ENCODE measurements around the gene CAMK2A. TPM values are rescaled to one million over a fixed set of nuclear protein-coding genes. Genes with fewer than 3 reads are reported as not detected.

Gene CAMK2A
- total and polyA plus RNA-seq, 10 donors = 0.03 to 1.1 (median 0.66) TPM; not detected in 2

DNA sequence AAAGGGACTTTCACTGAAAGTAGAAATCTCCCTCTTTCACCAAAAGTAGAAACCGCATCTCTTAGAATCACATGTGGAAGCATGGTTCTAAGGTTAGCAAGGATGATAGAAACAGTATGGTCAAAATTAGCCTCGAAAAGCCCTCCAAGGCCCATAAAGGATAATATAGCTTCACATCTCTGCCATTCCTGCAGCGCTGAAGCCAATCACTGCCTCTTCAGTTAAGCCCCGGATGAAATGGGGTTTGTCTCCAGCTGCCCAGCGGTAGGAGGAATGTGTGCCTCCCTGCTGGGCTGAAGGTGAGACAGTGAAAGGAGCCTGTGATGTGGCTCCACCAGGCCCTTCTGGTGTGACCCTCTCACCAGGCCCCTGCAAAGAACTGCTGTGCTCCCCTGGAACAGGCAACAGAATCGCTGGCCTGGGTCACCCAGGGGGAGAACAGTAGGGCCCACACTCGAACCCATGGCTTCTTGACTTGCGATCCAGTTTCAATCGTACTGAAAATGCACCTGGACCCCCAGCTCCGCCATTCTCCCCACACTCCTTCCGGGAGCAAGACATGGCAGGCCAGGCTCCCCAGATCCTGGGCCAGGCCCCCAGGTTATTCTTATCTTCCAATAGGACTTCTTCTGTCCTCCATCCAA lies 47.2 kb downstream of the CAMK2A start:
- H3K4me3 ChIP-seq = no peak overlapping the region
- DNase-seq = no peak
- H3K27ac ChIP-seq = no peak overlapping the region
- intact Hi-C loops (cut with DNase I; ENCODE audit: low total_unique reads) = no loop called here
- H3K36me3 ChIP-seq = no peaks in the 10 kb centered on the region
- no peaks in the 10 kb centered on the region for H3K9me3 ChIP-seq
- 85 to 94% (median 92%) methylated on average over 10 to 11 of the region's 11 CpGs for WGBS, 5 donors
- TF ChIP-seq POLR2A (IDR thresholded peaks at IDR 0.05) = no peak
- TF ChIP-seq, protein P1, sequence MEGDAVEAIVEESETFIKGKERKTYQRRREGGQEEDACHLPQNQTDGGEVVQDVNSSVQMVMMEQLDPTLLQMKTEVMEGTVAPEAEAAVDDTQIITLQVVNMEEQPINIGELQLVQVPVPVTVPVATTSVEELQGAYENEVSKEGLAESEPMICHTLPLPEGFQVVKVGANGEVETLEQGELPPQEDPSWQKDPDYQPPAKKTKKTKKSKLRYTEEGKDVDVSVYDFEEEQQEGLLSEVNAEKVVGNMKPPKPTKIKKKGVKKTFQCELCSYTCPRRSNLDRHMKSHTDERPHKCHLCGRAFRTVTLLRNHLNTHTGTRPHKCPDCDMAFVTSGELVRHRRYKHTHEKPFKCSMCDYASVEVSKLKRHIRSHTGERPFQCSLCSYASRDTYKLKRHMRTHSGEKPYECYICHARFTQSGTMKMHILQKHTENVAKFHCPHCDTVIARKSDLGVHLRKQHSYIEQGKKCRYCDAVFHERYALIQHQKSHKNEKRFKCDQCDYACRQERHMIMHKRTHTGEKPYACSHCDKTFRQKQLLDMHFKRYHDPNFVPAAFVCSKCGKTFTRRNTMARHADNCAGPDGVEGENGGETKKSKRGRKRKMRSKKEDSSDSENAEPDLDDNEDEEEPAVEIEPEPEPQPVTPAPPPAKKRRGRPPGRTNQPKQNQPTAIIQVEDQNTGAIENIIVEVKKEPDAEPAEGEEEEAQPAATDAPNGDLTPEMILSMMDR (IDR thresholded peaks at IDR 0.05 in 8 of 11, conservative IDR thresholded peaks at IDR 0.05 in 3 of 11) = no peak
- TF ChIP-seq POLR2AphosphoS5 (IDR thresholded peaks at IDR 0.05) = no peak
- H3K4me1 ChIP-seq = peaks cover 0 to 7% (median 2%) of the 10 kb centered on the region in 6 donors
- peaks cover 0 to 5% (median 0%) of the 10 kb centered on the region in 7 donors for H3K27me3 ChIP-seq (replicated peaks in 1 of 7)

DNA sequence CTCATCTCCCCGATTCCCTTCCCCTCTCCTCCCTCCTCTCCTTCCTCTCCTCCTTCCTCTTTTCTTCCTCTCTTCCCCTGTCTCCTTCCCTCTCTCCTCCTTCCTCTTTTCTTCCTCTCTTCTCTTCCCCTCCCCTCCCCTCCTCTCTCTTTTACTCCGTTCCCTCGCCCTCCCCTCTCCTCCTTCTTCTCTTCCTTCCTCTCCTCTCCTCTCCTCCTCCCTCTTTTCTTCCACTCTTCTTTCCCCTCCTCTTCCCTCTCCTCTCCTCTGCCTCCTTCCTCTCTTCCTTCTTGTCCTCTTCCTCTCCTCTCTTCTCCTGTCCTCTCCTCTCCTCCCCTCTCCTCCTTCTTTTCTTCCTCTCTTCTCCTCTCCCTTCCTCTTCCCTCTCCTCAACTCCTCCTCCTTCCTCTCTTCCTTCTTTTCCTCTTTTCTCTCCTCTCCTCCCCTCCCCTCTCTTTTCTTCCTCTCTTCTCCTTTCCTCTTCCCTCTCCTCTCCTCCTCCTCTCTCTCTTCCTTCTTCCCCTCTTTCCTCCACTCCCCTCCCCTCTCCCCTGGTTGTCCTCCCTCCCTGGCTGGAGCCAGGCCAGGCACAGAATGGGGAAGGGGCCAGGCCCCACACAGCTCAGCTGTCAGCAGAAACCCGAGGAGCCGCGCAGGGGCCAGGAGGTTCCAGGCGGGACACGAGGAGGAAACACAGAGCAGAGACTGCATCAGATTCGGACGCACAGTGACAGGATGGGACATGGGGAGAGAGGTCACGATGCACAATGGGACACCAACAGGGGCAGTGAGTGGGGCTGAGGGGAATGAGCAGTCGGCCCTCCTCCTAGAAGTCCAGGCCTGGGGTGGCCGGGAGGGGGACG lies 48.0 kb downstream of the CAMK2A start:
- 63 to 72% (median 67%) methylated on average over 14 of the region's 14 CpGs for WGBS, 5 donors
- Histone ChIP-seq H3K9me3 (no peaks in the 10 kb centered on the region), H3K27ac (no peak overlapping the region), H3K27me3 (replicated peaks in 1 of 7) (peaks cover 0 to 5% (median 0%) of the 10 kb centered on the region in 7 donors), H3K36me3 (no peaks in the 10 kb centered on the region), H3K4me1 (peaks cover 0 to 7% (median 2%) of the 10 kb centered on the region in 6 donors), H3K4me3 (no peak overlapping the region)
- TF ChIP-seq, protein P1 (IDR thresholded peaks at IDR 0.05 in 8 of 11, conservative IDR thresholded peaks at IDR 0.05 in 3 of 11) = no peak
- no peak for TF ChIP-seq POLR2AphosphoS5 (IDR thresholded peaks at IDR 0.05)
- no peak for TF ChIP-seq POLR2A (IDR thresholded peaks at IDR 0.05)
- intact Hi-C loops (cut with DNase I; ENCODE audit: low total_unique reads) = no loop called here
- no peak for DNase-seq

DNA sequence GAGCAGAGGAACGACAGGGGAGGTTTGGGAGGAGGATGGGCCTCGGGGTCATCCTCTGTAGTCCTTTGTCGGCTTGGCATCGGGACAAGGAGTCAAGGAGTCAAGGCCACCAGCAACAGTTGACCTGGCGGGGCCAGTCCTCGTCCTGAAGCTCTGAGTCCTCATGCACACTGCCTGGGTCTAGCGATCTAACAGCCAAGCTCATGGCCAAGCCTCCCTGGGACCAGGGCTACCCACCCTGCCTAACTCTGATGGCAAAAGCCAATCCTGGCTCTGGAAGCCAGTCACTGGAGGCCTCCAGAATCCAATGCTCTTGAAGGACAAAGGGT lies 49.8 kb downstream of the CAMK2A start:
- intact Hi-C loops (cut with DNase I; ENCODE audit: low total_unique reads) = no loop called here
- peaks cover 0 to 8% (median 4%) of the 10 kb centered on the region in 6 donors for H3K4me1 ChIP-seq
- WGBS, 5 donors = 69 to 85% (median 79%) methylated on average over 6 to 7 of the region's 7 CpGs
- H3K9me3 ChIP-seq = no peaks in the 10 kb centered on the region
- TF ChIP-seq, protein P1 (IDR thresholded peaks at IDR 0.05 in 8 of 11, conservative IDR thresholded peaks at IDR 0.05 in 3 of 11) = no peak
- no peak for TF ChIP-seq POLR2AphosphoS5 (IDR thresholded peaks at IDR 0.05)
- no peak for TF ChIP-seq POLR2A (IDR thresholded peaks at IDR 0.05)
- H3K27me3 ChIP-seq (replicated peaks in 1 of 7) = no peaks in the 10 kb centered on the region
- H3K36me3 ChIP-seq = no peaks in the 10 kb centered on the region
- no peak overlapping the region for H3K27ac ChIP-seq
- DNase-seq = no peak
- no peak overlapping the region for H3K4me3 ChIP-seq

Measured in spleen (tissue), 11 donors.